GM12892 (cell line): ENCODE data around the gene AOPEP.

Experiments
- POLR2A ChIP-seq: IDR thresholded peaks from 2 replicates; pipeline ENCODE4 v1.6.1; 2011; ENCODE audit warnings: low read depth, low read length, control low read depth
- POLR2AphosphoS5 ChIP-seq: IDR thresholded peaks from 2 replicates; pipeline ENCODE4 v1.6.1; 2011; ENCODE audit warnings: low read depth, low read length, control low read depth
- TAF1 ChIP-seq: IDR thresholded peaks from 2 replicates; pipeline ENCODE4 v1.6.1; 2011; ENCODE audit warnings: low read depth, mild to moderate bottlenecking, control low read depth, low read length, borderline replicate concordance

GRCh38 chr9:94798201-94798600, 71.7 kb downstream of the AOPEP start:
- TF ChIP-seq POLR2AphosphoS5: no peak
- TF ChIP-seq POLR2A: no peak
- no peak for TF ChIP-seq TAF1
